PC-3 (cell line): ENCODE results near the gene PLXND1.

Experiments used
- CTCF ChIP-seq: fragments of 300-600 bp; sonication (generic); conservative IDR thresholded peaks from 2 replicates; pipeline ENCODE4 v1.5.1; 2017; ENCODE audit warnings: antibody characterized with exemption, low read depth, mild to moderate bottlenecking, low read length
- EZH2 ChIP-seq: fragments of 300-600 bp; sonication (generic); IDR thresholded peaks from one replicate; pipeline ENCODE4 v1.6.1; 2017; ENCODE audit warnings: antibody characterized with exemption, mild to moderate bottlenecking, low read length; ENCODE audit not compliant: unreplicated experiment

- TF ChIP-seq EZH2 (no peak), CTCF (no peak)
Measured at GRCh38 chr3:129613367-129613740, 6.9 kb upstream of the PLXND1 start.
